Endothelial cell of umbilical vein (primary cell): ENCODE data around the gene OR10P1. TPM values are rescaled to one million over a fixed set of nuclear protein-coding genes. Genes with fewer than 3 reads are reported as not detected.

Experiments used
- BruUV-seq: library from RNA; stranded (reverse); fragments of 400-500 nt; replicated peaks from 2 replicates; lab custom pipeline; 2021; lab: Mats Ljungman, UMichigan
- CTCF ChIA-PET: fragments of 300-600, 350-600 bp; sonication (Branson Sonifier 250); formaldehyde crosslinking; loops from one replicate; lab custom pipeline; 2021; ENCODE audit warnings: antibody characterized with exemption, inconsistent platforms; lab: Charles Lee
- POLR2A ChIA-PET: fragments of 300-600, 350-600 bp; sonication (Branson Sonifier 250); formaldehyde crosslinking; loops from one replicate; lab custom pipeline; 2021; ENCODE audit warnings: antibody characterized with exemption, inconsistent platforms; lab: Charles Lee
- DNase-seq: peaks from one replicate; pipeline ENCODE4 v3.0.0-alpha.2; 2011; ENCODE audit warnings: low read depth, low spot score
- FAIRE-seq: peaks from 2 replicates; lab custom pipeline; 2011; peaks lifted over from hg19 to GRCh38; lab: Jason Lieb, UNC
- H2AFZ ChIP-seq: 2 replicates; pipeline ENCODE4 v1.6.0; 2012; ENCODE audit warnings: low read depth, low read length, control low read depth, inconsistent platforms
- H3K27ac ChIP-seq: 2 replicates; pipeline ENCODE4 v1.5.1; 2011; ENCODE audit warnings: low read depth, mild to moderate bottlenecking, control low read depth, low read length, moderate library complexity; ENCODE audit not compliant: insufficient read depth
- H3K27me3 ChIP-seq, 2 experiments: 2 replicates each; pipeline versions ENCODE4 v1.6.0 to v1.6.1; 2011; ENCODE audit warnings: low read length in 2 of 2, mixed read lengths in 1 of 2; ENCODE audit not compliant: control insufficient read depth in 2 of 2, insufficient read depth in 2 of 2
- H3K36me3 ChIP-seq, 2 experiments: 2 replicates in 1 of 2; 3 replicates in 1 of 2; pipeline ENCODE4 v1.5.1; 2011; ENCODE audit warnings: low read length in 2 of 2, mild to moderate bottlenecking in 1 of 2, moderate library complexity in 1 of 2; ENCODE audit not compliant: control insufficient read depth in 2 of 2, insufficient read depth in 2 of 2; ENCODE audit errors: extremely low read depth in 1 of 2
- H3K4me1 ChIP-seq: 3 replicates; pipeline ENCODE4 v1.5.1; 2011; ENCODE audit warnings: mild to moderate bottlenecking, low read length; ENCODE audit not compliant: control insufficient read depth, insufficient read depth; ENCODE audit errors: extremely low read depth
- H3K4me2 ChIP-seq: 2 replicates; pipeline ENCODE4 v1.6.1; 2011; ENCODE audit warnings: low read length, control low read depth, mixed read lengths; ENCODE audit not compliant: insufficient read depth
- H3K4me3 ChIP-seq, 3 experiments: fragments of 200-600 bp in 1 of 3; sonication (generic), shearing (Covaris generic) in 1 of 3; replicated peaks in 1 of 3; 2 replicates each; pipeline ENCODE4 v1.5.1; 2011 to 2016; ENCODE audit warnings: control low read depth in 3 of 3, low read length in 3 of 3, mild to moderate bottlenecking in 2 of 3, inconsistent platforms in 1 of 3, low read depth in 1 of 3, moderate library complexity in 1 of 3; ENCODE audit not compliant: insufficient read depth in 1 of 3
- H3K79me2 ChIP-seq: 2 replicates; pipeline ENCODE4 v1.6.0; 2012; ENCODE audit warnings: low read length, inconsistent platforms; ENCODE audit not compliant: control insufficient read depth, insufficient read depth
- H3K9ac ChIP-seq: replicated peaks from 2 replicates; pipeline ENCODE3; 2011; ENCODE audit warnings: low read length, control low read depth; ENCODE audit not compliant: insufficient read depth; ENCODE audit errors: extremely low read depth
- H3K9me1 ChIP-seq: replicated peaks from 3 replicates; pipeline ENCODE4 v1.6.0; 2011; ENCODE audit warnings: mild to moderate bottlenecking, low read length; ENCODE audit not compliant: control insufficient read depth, insufficient read depth; ENCODE audit errors: extremely low read depth
- H3K9me3 ChIP-seq: replicated peaks from 2 replicates; pipeline ENCODE4 v1.5.1; 2012; ENCODE audit warnings: low read length, inconsistent platforms; ENCODE audit not compliant: control insufficient read depth, insufficient read depth
- H4K20me1 ChIP-seq: replicated peaks from 2 replicates; pipeline ENCODE3; 2011; ENCODE audit warnings: mild to moderate bottlenecking, low read length; ENCODE audit not compliant: control insufficient read depth, insufficient read depth; ENCODE audit errors: extremely low read depth
- EZH2 ChIP-seq: IDR thresholded peaks from 2 replicates; pipeline ENCODE4 v1.6.1; 2012; ENCODE audit warnings: borderline replicate concordance, low read depth, mild to moderate bottlenecking, moderate library complexity, low read length, inconsistent platforms; ENCODE audit not compliant: severe bottlenecking
- FOS ChIP-seq: IDR thresholded peaks from 2 replicates; pipeline ENCODE4 v1.6.1; 2011; ENCODE audit warnings: mild to moderate bottlenecking, low read length, moderate library complexity, borderline replicate concordance; ENCODE audit not compliant: insufficient read depth
- GATA2 ChIP-seq: IDR thresholded peaks from 2 replicates; pipeline ENCODE4 v1.7.0; 2011; ENCODE audit warnings: low read depth, mild to moderate bottlenecking, moderate library complexity, mixed read lengths, low read length; ENCODE audit not compliant: insufficient read length, insufficient read depth
- JUN ChIP-seq: IDR thresholded peaks from 2 replicates; pipeline ENCODE4 v1.6.1; 2011; ENCODE audit warnings: borderline replicate concordance, low read depth; ENCODE audit not compliant: insufficient read length, insufficient read depth
- MYC ChIP-seq: IDR thresholded peaks from one replicate; pipeline ENCODE4 v1.6.1; 2011; ENCODE audit warnings: mild to moderate bottlenecking, low read depth, low read length
- POLR2A ChIP-seq: IDR thresholded peaks from 2 replicates; pipeline ENCODE4 v1.6.1; 2012; ENCODE audit warnings: low read depth, mild to moderate bottlenecking, control low read depth, low read length
- POLR2AphosphoS5 ChIP-seq: IDR thresholded peaks from 2 replicates; pipeline ENCODE4 v1.6.1; 2012; ENCODE audit warnings: low read depth, mild to moderate bottlenecking, control low read depth, low read length, moderate library complexity; ENCODE audit not compliant: insufficient read depth
- dilution Hi-C: fragments of 300-500 bp; cut with MboI; formaldehyde crosslinking; loops from one replicate; pipeline ENCODE4 v1.15.0; 2019; ENCODE audit warnings: low sequenced_read_pairs; ENCODE audit not compliant: extremely low pct_ligation_motif_present
- intact Hi-C: fragments of 100-400 bp; cut with micrococcal nuclease; formaldehyde crosslinking; loops from one replicate; pipeline ENCODE4 v1.10.0; 2022
- polyA plus RNA-seq, 4 experiments: library from polyadenylated mRNA; depleted of rRNA in 3 of 4; stranded (reverse) in 3 of 4; unstranded in 1 of 4; fragments of >200 nt; gene quantifications; 2 replicates each; pipeline versions ENCODE4 v1.2.1 to v1.2.3, GENCODE V29; 2011 to 2012; ENCODE audit warnings: missing spikeins in 1 of 4
- total RNA-seq: library from RNA; stranded (reverse); gene quantifications from 2 replicates; pipeline ENCODE4 v1.2.3, GENCODE V29; 2021
- TF ChIP-seq, protein P1 (sequence below): IDR thresholded peaks from 2 replicates; pipeline ENCODE4 v1.6.1; 2011; ENCODE audit not compliant: insufficient read depth, insufficient read length
- TF ChIP-seq, protein P2 (sequence below), 2 donors: IDR thresholded peaks; 1 replicate in 1 of 2; 2 replicates in 1 of 2; pipeline ENCODE4 v1.5.1; 2011; ENCODE audit warnings: low read length in 2 of 2, mild to moderate bottlenecking in 2 of 2, moderate library complexity in 2 of 2, control low read depth in 1 of 2, inconsistent platforms in 1 of 2, low read depth in 1 of 2; ENCODE audit not compliant: insufficient read depth in 1 of 2; ENCODE audit errors: extremely low read depth in 1 of 2

Gene OR10P1
- total and polyA plus RNA-seq, 2 donors (not counting 3 experiments of a cell fraction or from before 2014, with no cell fraction given), result not detected

DNA sequence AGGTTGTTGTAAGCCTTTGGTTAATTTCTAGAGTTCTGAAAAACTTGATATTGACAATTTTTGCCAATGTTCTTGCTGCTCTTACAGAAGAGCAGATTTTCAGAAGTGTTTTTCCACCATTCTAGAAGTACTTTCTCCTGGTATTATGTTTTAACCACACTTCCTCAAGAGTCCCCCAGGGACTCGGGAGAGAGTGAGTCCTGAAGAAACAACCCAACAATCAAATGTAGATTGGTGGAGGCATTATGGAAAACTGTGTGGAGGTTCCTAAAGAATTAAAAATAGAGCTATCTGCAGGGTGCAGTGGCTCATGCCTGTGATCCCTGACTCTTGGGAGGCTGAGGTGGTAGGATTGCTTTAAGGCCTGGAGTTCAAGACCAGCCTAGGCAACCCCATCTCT, 26.7 kb downstream of the OR10P1 start:
- no peaks in the 10 kb centered on the region for H3K79me2 ChIP-seq
- FAIRE-seq, result no peak
- no peak for DNase-seq
- no peak overlapping the region for H3K9ac ChIP-seq
- CTCF ChIA-PET, result interaction anchor here (1.1 to 1.9 kb wide), 3 partner anchors 9 to 74 kb away, joined by 3 to 7 read pairs (median 3); no protein-coding TSS in a partner anchor
- peaks cover 4 to 15% of the 10 kb centered on the region in 2 experiments for H3K27me3 ChIP-seq
- no peak overlapping the region for H3K4me2 ChIP-seq
- POLR2A ChIA-PET, result no interaction called here
- no peaks in the 10 kb centered on the region for H3K4me1 ChIP-seq
- dilution Hi-C loops, result no loop called here
- H3K4me3 ChIP-seq, result no peak overlapping the region
- H3K9me3 ChIP-seq, result no peaks in the 10 kb centered on the region
- no peak overlapping the region for H2AFZ ChIP-seq
- BruUV-seq, result no TSS peak
- no peaks in the 10 kb centered on the region for H3K9me1 ChIP-seq
- H3K27ac ChIP-seq, result no peak overlapping the region
- H3K36me3 ChIP-seq, result no peaks in the 10 kb centered on the region
- no peaks in the 10 kb centered on the region for H4K20me1 ChIP-seq
- TF ChIP-seq POLR2AphosphoS5 (no peak), MYC (no peak), JUN (no peak), FOS (no peak), EZH2 (no peak), GATA2 (no peak), POLR2A (no peak)
- TF ChIP-seq, protein P1, sequence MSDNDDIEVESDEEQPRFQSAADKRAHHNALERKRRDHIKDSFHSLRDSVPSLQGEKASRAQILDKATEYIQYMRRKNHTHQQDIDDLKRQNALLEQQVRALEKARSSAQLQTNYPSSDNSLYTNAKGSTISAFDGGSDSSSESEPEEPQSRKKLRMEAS, result no peak
- TF ChIP-seq, protein P2, sequence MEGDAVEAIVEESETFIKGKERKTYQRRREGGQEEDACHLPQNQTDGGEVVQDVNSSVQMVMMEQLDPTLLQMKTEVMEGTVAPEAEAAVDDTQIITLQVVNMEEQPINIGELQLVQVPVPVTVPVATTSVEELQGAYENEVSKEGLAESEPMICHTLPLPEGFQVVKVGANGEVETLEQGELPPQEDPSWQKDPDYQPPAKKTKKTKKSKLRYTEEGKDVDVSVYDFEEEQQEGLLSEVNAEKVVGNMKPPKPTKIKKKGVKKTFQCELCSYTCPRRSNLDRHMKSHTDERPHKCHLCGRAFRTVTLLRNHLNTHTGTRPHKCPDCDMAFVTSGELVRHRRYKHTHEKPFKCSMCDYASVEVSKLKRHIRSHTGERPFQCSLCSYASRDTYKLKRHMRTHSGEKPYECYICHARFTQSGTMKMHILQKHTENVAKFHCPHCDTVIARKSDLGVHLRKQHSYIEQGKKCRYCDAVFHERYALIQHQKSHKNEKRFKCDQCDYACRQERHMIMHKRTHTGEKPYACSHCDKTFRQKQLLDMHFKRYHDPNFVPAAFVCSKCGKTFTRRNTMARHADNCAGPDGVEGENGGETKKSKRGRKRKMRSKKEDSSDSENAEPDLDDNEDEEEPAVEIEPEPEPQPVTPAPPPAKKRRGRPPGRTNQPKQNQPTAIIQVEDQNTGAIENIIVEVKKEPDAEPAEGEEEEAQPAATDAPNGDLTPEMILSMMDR (IDR thresholded peaks at IDR 0.05; ENCODE audit: extremely low read depth in 1 of 2, insufficient read depth in 1 of 2, low read depth in 1 of 2, low read length in 2 of 2), result no peak
- intact Hi-C loops, result loop anchor here (5.0 kb wide), 1 partner anchor 39 kb away; no protein-coding TSS in a partner anchor
